HTERT RPE-1 (cell line): ENCODE measurements around the gene TAC1.
"Not testable (repeated sequence)": the region's sequence is repeated elsewhere in the genome, so short reads cannot be mapped to it uniquely, and the experiment has no call there.

Source experiments
- in situ Hi-C: fragments of 300-500 bp; cut with MboI; formaldehyde crosslinking; loops from 4 replicates; pipeline ENCODE4 v1.14.3; 2020; ENCODE audit warnings: low sequenced_read_pairs

The TAC1 gene

GRCh38 chr7:97731736-97732564 is at the start of gene TAC1:
TSS of gene TAC1 (plus strand) at chr7:97732086. CDS start at chr7:97732613, 527 bp downstream.
- in situ Hi-C loops = no loop called here

GRCh38 chr7:97685952-97686351 is 45.9 kb upstream of the TAC1 start:
- in situ Hi-C loops = no loop called here

- in situ Hi-C loops = no loop called here
Measured at GRCh38 chr7:97693586-97693985, 38.3 kb upstream of the TAC1 start.

GRCh38 chr7:97694355-97694754 is 37.5 kb upstream of the TAC1 start:
- in situ Hi-C loops = no loop called here

- in situ Hi-C loops = no loop called here
Measured at GRCh38 chr7:97697396-97697795, 34.5 kb upstream of the TAC1 start.

GRCh38 chr7:97722386-97722785 is 9.5 kb upstream of the TAC1 start:
- in situ Hi-C loops = no loop called here

- in situ Hi-C loops = no loop called here
Measured at GRCh38 chr7:97732565-97733275, 834 bp downstream of the TAC1 start.

- in situ Hi-C loops = no loop called here
Measured at GRCh38 chr7:97733276-97734161, 1.6 kb downstream of the TAC1 start.

- in situ Hi-C loops = no loop called here
Measured at GRCh38 chr7:97734255-97734654, 2.4 kb downstream of the TAC1 start.

GRCh38 chr7:97735075-97735474 is 3.2 kb downstream of the TAC1 start:
- in situ Hi-C loops = no loop called here

GRCh38 chr7:97748482-97748881 is 16.6 kb downstream of the TAC1 start:
- in situ Hi-C loops = no loop called here

- in situ Hi-C loops = no loop called here
Measured at GRCh38 chr7:97751566-97751965, 19.7 kb downstream of the TAC1 start.

- in situ Hi-C loops = no loop called here
Measured at GRCh38 chr7:97752215-97752614, 20.3 kb downstream of the TAC1 start.

- in situ Hi-C loops = no loop called here
Measured at GRCh38 chr7:97757824-97758223, 25.9 kb downstream of the TAC1 start.

GRCh38 chr7:97770850-97771249 is 39.0 kb downstream of the TAC1 start:
- in situ Hi-C loops = no loop called here

GRCh38 chr7:97771576-97771975 is 39.7 kb downstream of the TAC1 start:
- in situ Hi-C loops = no loop called here

GRCh38 chr7:97772045-97772901 is 40.4 kb downstream of the TAC1 start:
- in situ Hi-C loops = no loop called here

GRCh38 chr7:97786398-97786797 is 54.5 kb downstream of the TAC1 start:
- in situ Hi-C loops = not testable (repeated sequence)
